NCI-H1417 treated with DMSO at 0.1 percent for 48 hours (cell line): Measurements from ENCODE around the gene CAMKK2.

Experiments
- DNase-seq: peaks from one replicate; lab custom pipeline; 2025; lab: John Stamatoyannopoulos, UW

The CAMKK2 gene

GRCh38 chr12:121191151-121191550 lies 105.4 kb downstream of the CAMKK2 start:
- DNase-seq, result no peak

GRCh38 chr12:121190523-121191031 lies 105.9 kb downstream of the CAMKK2 start:
- DNase-seq, result no peak

GRCh38 chr12:121189619-121190155 lies 106.8 kb downstream of the CAMKK2 start:
- DNase-seq, result no peak

- no peak for DNase-seq
Measured at GRCh38 chr12:121189131-121189530, 107.4 kb downstream of the CAMKK2 start.

GRCh38 chr12:121188227-121188626 lies 108.3 kb downstream of the CAMKK2 start:
- no peak for DNase-seq
